ENCODE data around the gene CRACR2B. TPM values are rescaled to one million over a fixed set of nuclear protein-coding genes. Genes with fewer than 3 reads are reported as not detected.

The CRACR2B gene
- total and polyA plus RNA-seq, 2 of the 13 experiments (the other 11 are each of a cell fraction or from before 2014, with no cell fraction given): 14.9 to 21.0 TPM

DNA sequence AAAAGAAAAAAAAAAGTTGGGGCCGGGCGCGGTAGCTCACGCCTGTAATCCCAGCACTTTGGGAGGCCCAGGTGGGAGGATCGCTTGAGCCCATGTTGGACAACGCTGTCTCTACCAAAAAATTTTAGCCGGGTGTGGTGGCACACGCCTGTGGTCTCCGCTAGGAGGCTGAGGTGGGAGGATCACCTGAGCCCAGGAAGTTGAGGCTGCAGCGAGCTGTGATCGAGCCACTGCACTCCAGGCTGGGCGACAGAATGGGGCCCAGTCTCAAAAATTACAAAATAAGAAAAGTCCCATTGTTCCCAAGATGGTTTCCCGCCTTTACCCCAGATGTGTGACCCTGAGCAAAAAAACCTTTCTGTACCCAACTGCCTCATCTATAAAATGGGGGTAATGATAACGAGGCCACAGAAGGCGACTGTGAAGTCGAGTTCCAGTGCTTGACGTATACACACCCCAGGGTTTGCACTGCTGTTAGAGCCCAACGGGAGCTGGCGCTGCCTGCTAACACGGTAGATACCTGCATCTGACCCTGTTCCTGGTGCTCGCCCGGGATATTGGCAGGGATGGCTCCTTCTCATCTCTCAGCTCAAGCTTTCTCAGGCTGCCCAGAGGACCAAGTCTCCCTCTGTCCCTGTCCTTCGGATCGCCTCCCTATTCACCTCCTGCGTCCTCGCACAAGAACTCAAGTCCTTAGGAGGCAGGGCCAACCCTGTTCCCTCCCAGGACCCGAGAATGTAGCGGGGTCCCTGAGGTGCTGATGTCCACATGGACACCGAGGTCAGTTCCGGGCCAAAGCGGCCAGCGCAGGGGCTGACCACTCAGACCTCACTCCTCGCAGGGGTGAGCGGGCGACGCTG lies 19.1 kb upstream of the CRACR2B start (continued):
- no peak for TF ChIP-seq NFKB2 (CRISPR knock-in tag; IDR thresholded peaks at IDR 0.05; ENCODE audit: borderline replicate concordance)
- TF ChIP-seq ZNF501 (CRISPR knock-in tag; IDR thresholded peaks at IDR 0.05): no peak
- TF ChIP-seq MED1 (CRISPR knock-in tag; IDR thresholded peaks at IDR 0.05): no peak
- no peak for TF ChIP-seq ZNF605 (CRISPR knock-in tag; IDR thresholded peaks at IDR 0.05)
- TF ChIP-seq ZBTB8A (CRISPR knock-in tag; IDR thresholded peaks at IDR 0.05; ENCODE audit: borderline replicate concordance, low read depth): no peak
- no peak for TF ChIP-seq HOXA5 (CRISPR knock-in tag; IDR thresholded peaks at IDR 0.05)
- no peak for TF ChIP-seq TARDBP (CRISPR knock-in tag; IDR thresholded peaks at IDR 0.05)
- TF ChIP-seq, protein P1, sequence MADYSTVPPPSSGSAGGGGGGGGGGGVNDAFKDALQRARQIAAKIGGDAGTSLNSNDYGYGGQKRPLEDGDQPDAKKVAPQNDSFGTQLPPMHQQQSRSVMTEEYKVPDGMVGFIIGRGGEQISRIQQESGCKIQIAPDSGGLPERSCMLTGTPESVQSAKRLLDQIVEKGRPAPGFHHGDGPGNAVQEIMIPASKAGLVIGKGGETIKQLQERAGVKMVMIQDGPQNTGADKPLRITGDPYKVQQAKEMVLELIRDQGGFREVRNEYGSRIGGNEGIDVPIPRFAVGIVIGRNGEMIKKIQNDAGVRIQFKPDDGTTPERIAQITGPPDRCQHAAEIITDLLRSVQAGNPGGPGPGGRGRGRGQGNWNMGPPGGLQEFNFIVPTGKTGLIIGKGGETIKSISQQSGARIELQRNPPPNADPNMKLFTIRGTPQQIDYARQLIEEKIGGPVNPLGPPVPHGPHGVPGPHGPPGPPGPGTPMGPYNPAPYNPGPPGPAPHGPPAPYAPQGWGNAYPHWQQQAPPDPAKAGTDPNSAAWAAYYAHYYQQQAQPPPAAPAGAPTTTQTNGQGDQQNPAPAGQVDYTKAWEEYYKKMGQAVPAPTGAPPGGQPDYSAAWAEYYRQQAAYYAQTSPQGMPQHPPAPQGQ (CRISPR knock-in tag; IDR thresholded peaks at IDR 0.05; ENCODE audit: borderline replicate concordance): no peak
- TF ChIP-seq FOSL1 (CRISPR knock-in tag; IDR thresholded peaks at IDR 0.05; ENCODE audit: borderline replicate concordance): no peak
- TF ChIP-seq ZNF3 (CRISPR knock-in tag; IDR thresholded peaks at IDR 0.05): no peak
- TF ChIP-seq, protein P2, sequence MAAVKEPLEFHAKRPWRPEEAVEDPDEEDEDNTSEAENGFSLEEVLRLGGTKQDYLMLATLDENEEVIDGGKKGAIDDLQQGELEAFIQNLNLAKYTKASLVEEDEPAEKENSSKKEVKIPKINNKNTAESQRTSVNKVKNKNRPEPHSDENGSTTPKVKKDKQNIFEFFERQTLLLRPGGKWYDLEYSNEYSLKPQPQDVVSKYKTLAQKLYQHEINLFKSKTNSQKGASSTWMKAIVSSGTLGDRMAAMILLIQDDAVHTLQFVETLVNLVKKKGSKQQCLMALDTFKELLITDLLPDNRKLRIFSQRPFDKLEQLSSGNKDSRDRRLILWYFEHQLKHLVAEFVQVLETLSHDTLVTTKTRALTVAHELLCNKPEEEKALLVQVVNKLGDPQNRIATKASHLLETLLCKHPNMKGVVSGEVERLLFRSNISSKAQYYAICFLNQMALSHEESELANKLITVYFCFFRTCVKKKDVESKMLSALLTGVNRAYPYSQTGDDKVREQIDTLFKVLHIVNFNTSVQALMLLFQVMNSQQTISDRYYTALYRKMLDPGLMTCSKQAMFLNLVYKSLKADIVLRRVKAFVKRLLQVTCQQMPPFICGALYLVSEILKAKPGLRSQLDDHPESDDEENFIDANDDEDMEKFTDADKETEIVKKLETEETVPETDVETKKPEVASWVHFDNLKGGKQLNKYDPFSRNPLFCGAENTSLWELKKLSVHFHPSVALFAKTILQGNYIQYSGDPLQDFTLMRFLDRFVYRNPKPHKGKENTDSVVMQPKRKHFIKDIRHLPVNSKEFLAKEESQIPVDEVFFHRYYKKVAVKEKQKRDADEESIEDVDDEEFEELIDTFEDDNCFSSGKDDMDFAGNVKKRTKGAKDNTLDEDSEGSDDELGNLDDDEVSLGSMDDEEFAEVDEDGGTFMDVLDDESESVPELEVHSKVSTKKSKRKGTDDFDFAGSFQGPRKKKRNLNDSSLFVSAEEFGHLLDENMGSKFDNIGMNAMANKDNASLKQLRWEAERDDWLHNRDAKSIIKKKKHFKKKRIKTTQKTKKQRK (IDR thresholded peaks at IDR 0.05; ENCODE audit: low read length): no peak
- no peak for TF ChIP-seq ZFP1 (CRISPR knock-in tag; IDR thresholded peaks at IDR 0.05)
- TF ChIP-seq CREB1 (IDR thresholded peaks at IDR 0.05): no peak
- no peak for TF ChIP-seq CREB1 (CRISPR knock-in tag; IDR thresholded peaks at IDR 0.05)

All from HepG2 (cell line).